Panc1 (cell line): Measurements from ENCODE around the gene STAT4. TPM values are rescaled to one million over a fixed set of nuclear protein-coding genes. Genes with fewer than 3 reads are reported as not detected.

Source experiments
- ATAC-seq: fragments of 200-7000 bp; cut with Tn5 transposase; 2 replicates; pipeline ENCODE4 v1.9.1; 2020; ENCODE audit warnings: mild to moderate bottlenecking, moderate library complexity
- BruUV-seq: library from RNA; stranded (reverse); fragments of 400-500 nt; replicated peaks from 2 replicates; lab custom pipeline; 2021; lab: Mats Ljungman, UMichigan
- CTCF ChIA-PET: fragments of 300-600 bp; sonication (Branson Sonifier 250); formaldehyde crosslinking; loops from one replicate; lab custom pipeline; 2022; ENCODE audit warnings: antibody characterized with exemption; lab: Charles Lee
- POLR2A ChIA-PET: fragments of 300-600 bp; sonication (Branson Sonifier 250); formaldehyde crosslinking; loops from one replicate; lab custom pipeline; 2022; ENCODE audit warnings: antibody characterized with exemption; lab: Charles Lee
- DNase-seq: peaks from one replicate; pipeline ENCODE4 v3.0.0-alpha.2; 2010; ENCODE audit warnings: low read depth, low spot score
- H3K27ac ChIP-seq: 2 replicates; pipeline ENCODE4 v1.5.1; 2011; ENCODE audit warnings: mild to moderate bottlenecking, low read length, inconsistent platforms
- H3K27me3 ChIP-seq: fragments of 200-500 bp; sonication (Bioruptor generic); 2 replicates; pipeline ENCODE4 v1.6.0; 2014; ENCODE audit warnings: low read length, inconsistent platforms; ENCODE audit not compliant: control insufficient read depth, insufficient read depth
- H3K36me3 ChIP-seq: fragments of 200-500 bp; sonication (Bioruptor generic); 2 replicates; pipeline ENCODE4 v1.5.1; 2014; ENCODE audit warnings: inconsistent platforms, mild to moderate bottlenecking, low read length, moderate library complexity; ENCODE audit not compliant: control insufficient read depth, insufficient read depth
- H3K4me1 ChIP-seq: 2 replicates; pipeline ENCODE4 v1.5.1; 2011; ENCODE audit warnings: inconsistent platforms, mild to moderate bottlenecking, low read length, moderate library complexity; ENCODE audit not compliant: control insufficient read depth, insufficient read depth
- H3K4me3 ChIP-seq, 2 experiments: 2 replicates each; pipeline ENCODE4 v1.5.1; 2011 to 2012; ENCODE audit warnings: low read depth in 2 of 2, low read length in 2 of 2, mild to moderate bottlenecking in 2 of 2, inconsistent platforms in 1 of 2, moderate library complexity in 1 of 2
- H3K9me3 ChIP-seq: fragments of 200-500 bp; sonication (Bioruptor generic); 2 replicates; pipeline ENCODE4 v1.5.1; 2014; ENCODE audit warnings: low read depth, mild to moderate bottlenecking, inconsistent platforms, low read length, moderate library complexity; ENCODE audit not compliant: control insufficient read depth, insufficient read depth
- POLR2AphosphoS5 ChIP-seq: IDR thresholded peaks from 2 replicates; pipeline ENCODE4 v1.6.1; 2012; ENCODE audit warnings: mild to moderate bottlenecking, low read depth, low read length, moderate library complexity
- SIN3A ChIP-seq: IDR thresholded peaks from 2 replicates; pipeline ENCODE4 v1.6.1; 2012; ENCODE audit warnings: low read depth, mild to moderate bottlenecking, low read length, moderate library complexity, borderline replicate concordance; ENCODE audit not compliant: insufficient read depth
- TCF7L2 ChIP-seq: IDR thresholded peaks from 2 replicates; pipeline ENCODE4 v1.6.1; 2011; ENCODE audit warnings: mild to moderate bottlenecking, low read depth, low read length, inconsistent platforms
- in situ Hi-C: cut with HindIII; loops from 2 replicates; pipeline ENCODE4 v1.10.0; 2016; ENCODE audit warnings: low sequenced_read_pairs, low pct_unique_long_range_greater_than_20kb
- intact Hi-C: fragments of 100-400 bp; cut with micrococcal nuclease; formaldehyde crosslinking; loops from one replicate; pipeline ENCODE4 v1.10.0; 2022; ENCODE audit not compliant: unreplicated experiment
- total RNA-seq: library from RNA; stranded (reverse); gene quantifications from one replicate; pipeline ENCODE4 v1.2.1, GENCODE V29; 2021; ENCODE audit not compliant: unreplicated experiment
- TF ChIP-seq, protein P1 (sequence below), 2 experiments: IDR thresholded peaks; 2 replicates each; pipeline ENCODE4 v1.6.1; 2011 to 2012; ENCODE audit warnings: low read depth in 2 of 2, control low read depth in 1 of 2, low read length in 1 of 2, mild to moderate bottlenecking in 1 of 2, moderate library complexity in 1 of 2; ENCODE audit not compliant: insufficient read depth in 1 of 2
- TF ChIP-seq, protein P2 (sequence below): fragments of 450-650 bp; IDR thresholded peaks from 2 replicates; pipeline ENCODE4 v1.5.1; 2017; ENCODE audit warnings: mild to moderate bottlenecking

Gene STAT4
- total RNA-seq, 1 experiment from 2014 or later, result 0.05 TPM

DNA sequence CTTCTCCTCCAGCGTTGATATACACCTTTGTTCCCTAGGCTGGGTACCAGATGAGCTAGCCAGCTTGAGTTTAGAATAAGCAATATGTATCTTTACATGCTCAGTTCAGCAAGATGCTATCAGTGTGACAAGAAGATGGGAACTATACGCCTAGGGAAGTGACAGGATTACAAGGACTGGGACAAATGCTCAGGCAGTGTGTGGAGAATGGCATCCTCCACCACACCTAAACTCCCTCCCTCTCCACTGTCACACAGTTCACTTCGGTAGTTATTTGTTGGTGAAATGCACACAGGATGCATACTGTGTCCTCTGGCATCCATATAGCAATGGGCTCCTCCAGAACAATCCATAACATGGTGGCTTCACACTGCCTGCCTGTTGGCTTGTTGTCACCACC lies 144.5 kb downstream of the STAT4 start:
- BruUV-seq, result no TSS peak
- TF ChIP-seq, protein P1, sequence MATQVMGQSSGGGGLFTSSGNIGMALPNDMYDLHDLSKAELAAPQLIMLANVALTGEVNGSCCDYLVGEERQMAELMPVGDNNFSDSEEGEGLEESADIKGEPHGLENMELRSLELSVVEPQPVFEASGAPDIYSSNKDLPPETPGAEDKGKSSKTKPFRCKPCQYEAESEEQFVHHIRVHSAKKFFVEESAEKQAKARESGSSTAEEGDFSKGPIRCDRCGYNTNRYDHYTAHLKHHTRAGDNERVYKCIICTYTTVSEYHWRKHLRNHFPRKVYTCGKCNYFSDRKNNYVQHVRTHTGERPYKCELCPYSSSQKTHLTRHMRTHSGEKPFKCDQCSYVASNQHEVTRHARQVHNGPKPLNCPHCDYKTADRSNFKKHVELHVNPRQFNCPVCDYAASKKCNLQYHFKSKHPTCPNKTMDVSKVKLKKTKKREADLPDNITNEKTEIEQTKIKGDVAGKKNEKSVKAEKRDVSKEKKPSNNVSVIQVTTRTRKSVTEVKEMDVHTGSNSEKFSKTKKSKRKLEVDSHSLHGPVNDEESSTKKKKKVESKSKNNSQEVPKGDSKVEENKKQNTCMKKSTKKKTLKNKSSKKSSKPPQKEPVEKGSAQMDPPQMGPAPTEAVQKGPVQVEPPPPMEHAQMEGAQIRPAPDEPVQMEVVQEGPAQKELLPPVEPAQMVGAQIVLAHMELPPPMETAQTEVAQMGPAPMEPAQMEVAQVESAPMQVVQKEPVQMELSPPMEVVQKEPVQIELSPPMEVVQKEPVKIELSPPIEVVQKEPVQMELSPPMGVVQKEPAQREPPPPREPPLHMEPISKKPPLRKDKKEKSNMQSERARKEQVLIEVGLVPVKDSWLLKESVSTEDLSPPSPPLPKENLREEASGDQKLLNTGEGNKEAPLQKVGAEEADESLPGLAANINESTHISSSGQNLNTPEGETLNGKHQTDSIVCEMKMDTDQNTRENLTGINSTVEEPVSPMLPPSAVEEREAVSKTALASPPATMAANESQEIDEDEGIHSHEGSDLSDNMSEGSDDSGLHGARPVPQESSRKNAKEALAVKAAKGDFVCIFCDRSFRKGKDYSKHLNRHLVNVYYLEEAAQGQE (IDR thresholded peaks at IDR 0.05; ENCODE audit: insufficient read depth in 1 of 2, low read depth in 2 of 2, low read length in 1 of 2), result no peak
- no peak for TF ChIP-seq SIN3A
- TF ChIP-seq TCF7L2, result no peak
- TF ChIP-seq, protein P2, sequence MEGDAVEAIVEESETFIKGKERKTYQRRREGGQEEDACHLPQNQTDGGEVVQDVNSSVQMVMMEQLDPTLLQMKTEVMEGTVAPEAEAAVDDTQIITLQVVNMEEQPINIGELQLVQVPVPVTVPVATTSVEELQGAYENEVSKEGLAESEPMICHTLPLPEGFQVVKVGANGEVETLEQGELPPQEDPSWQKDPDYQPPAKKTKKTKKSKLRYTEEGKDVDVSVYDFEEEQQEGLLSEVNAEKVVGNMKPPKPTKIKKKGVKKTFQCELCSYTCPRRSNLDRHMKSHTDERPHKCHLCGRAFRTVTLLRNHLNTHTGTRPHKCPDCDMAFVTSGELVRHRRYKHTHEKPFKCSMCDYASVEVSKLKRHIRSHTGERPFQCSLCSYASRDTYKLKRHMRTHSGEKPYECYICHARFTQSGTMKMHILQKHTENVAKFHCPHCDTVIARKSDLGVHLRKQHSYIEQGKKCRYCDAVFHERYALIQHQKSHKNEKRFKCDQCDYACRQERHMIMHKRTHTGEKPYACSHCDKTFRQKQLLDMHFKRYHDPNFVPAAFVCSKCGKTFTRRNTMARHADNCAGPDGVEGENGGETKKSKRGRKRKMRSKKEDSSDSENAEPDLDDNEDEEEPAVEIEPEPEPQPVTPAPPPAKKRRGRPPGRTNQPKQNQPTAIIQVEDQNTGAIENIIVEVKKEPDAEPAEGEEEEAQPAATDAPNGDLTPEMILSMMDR, result no peak
- TF ChIP-seq POLR2AphosphoS5, result no peak
- H3K4me1 ChIP-seq, result no peaks in the 10 kb centered on the region
- ChIA-PET CTCF (no interaction called here), POLR2A (no interaction called here)
- H3K27ac ChIP-seq, result no peak overlapping the region
- no peak for DNase-seq
- H3K36me3 ChIP-seq, result peaks cover 69% of the 10 kb centered on the region
- no peaks in the 10 kb centered on the region for H3K9me3 ChIP-seq
- in situ Hi-C loops (no loop called here), intact Hi-C loops (no loop called here)
- ATAC-seq, result no peak
- H3K4me3 ChIP-seq, result no peak overlapping the region
- no peaks in the 10 kb centered on the region for H3K27me3 ChIP-seq

DNA sequence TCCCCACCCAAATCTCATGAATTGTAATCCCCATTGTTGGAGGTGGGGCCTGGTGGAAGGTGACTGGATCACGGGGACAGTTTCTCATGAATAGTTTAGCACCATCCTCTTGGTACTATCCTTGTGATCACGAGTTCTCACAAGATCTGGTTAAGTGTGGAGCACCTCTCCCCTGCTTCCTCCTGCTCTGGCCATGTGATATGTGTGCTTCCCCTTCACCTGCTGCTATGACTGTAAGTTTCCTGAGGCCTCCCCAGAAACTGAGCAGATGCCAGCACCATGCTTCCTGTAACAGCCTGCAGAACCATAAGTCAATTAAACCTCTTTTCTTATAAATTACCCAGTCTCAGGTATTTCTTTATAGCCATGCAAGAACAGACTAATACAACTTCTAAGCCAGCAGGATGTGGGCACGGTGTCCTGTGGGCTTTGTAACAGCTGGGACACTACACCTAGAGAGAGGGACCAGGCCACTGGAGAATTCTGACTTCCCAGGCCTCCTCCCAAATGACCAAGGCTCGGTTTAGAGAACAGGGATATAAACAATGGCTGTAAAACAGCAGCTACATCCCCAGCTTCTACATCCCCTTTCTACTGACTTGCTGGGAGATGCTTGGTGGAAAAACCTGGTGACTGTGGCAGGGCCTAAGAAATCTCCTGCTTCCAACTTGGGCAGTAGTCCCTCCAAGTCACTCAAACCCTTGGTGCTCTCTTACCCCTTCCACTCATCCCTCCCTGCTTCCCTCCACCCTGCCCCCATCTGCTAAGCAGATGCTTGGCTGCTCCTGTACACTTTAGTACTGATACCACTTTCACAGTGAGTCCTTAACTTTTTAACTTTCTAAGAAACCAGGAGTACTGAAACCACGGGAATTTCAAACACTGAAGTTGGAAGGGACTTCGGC lies 147.1 kb downstream of the STAT4 start:
- H3K27me3 ChIP-seq, result no peaks in the 10 kb centered on the region
- no peak overlapping the region for H3K27ac ChIP-seq
- BruUV-seq, result no TSS peak
- H3K4me3 ChIP-seq, result no peak overlapping the region
- no peak for TF ChIP-seq POLR2AphosphoS5
- TF ChIP-seq SIN3A, result no peak
- TF ChIP-seq, protein P2, result no peak
- TF ChIP-seq TCF7L2, result no peak
- TF ChIP-seq, protein P1 (IDR thresholded peaks at IDR 0.05; ENCODE audit: insufficient read depth in 1 of 2, low read depth in 2 of 2, low read length in 1 of 2), result no peak
- no peaks in the 10 kb centered on the region for H3K4me1 ChIP-seq
- DNase-seq (no peak), ATAC-seq (no peak)
- intact Hi-C loops (no loop called here), in situ Hi-C loops (no loop called here)
- ChIA-PET POLR2A (no interaction called here), CTCF (no interaction called here)
- peaks cover 62% of the 10 kb centered on the region for H3K36me3 ChIP-seq
- H3K9me3 ChIP-seq, result no peaks in the 10 kb centered on the region
